GM12865 (cell line): ENCODE results near the gene CCR6.

ENCODE experiments used
- DNase-seq: peaks from one replicate; pipeline ENCODE4 v3.0.0; 2010; ENCODE audit warnings: low read depth
- H3K4me3 ChIP-seq: 2 replicates; pipeline ENCODE4 v1.5.1; 2011; ENCODE audit warnings: mild to moderate bottlenecking, low read depth, low read length, control low read depth
- CTCF ChIP-seq: IDR thresholded peaks from 2 replicates; pipeline ENCODE4 v1.5.1; 2011; ENCODE audit warnings: low read length, control low read depth, low read depth, inconsistent platforms; ENCODE audit not compliant: insufficient read depth; ENCODE audit errors: missing control alignments

CCR6 gene

GRCh38 chr6:167098825-167099225 lies 24.1 kb upstream of the CCR6 start:
- peak; percentile 59 for DNase-seq
- no peak for TF ChIP-seq CTCF
- H3K4me3 ChIP-seq: no peak overlapping the region

DNA sequence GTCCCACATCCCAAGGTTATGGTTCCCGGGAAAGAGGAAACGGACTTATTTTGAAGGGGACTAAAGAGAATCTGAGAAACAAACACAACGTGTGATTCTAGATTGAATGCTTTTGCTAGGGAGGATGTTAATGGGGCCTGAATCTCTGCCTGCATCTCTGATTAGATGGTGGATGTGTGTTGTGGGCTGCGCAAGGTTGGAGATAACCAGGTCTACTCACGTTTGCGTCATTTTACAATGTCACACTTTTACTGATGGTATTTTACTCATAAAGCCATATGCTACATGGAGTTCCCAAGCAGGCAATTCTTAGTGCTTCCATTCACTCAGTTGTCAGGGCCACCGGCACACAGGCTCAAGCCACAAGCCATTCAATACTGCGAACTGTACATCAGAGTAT lies 23.2 kb upstream of the CCR6 start:
- no peak for DNase-seq
- no peak for TF ChIP-seq CTCF
- no peak overlapping the region for H3K4me3 ChIP-seq

DNA sequence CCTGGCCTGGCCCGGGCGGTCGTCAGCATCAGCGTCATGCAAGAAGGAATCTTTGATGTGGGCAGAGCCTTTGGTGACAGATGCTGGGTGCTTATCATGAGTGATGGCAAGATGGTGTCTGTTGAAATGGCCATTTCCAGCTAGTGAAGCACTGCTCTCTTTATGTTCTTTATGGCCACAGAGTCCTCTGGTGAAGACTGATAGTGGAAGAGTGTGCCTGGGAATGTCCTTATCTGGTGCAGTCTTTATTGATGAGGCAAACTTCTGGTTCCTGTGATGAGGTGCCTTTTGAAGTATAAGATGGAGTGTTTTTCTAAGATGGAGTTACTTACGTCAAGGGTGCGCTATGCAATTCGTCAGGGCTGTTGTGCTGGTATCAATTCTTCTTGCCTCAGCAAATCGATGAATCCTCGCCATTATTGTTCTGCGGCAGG lies 22.6 kb upstream of the CCR6 start:
- no peak overlapping the region for H3K4me3 ChIP-seq
- DNase-seq: no peak
- TF ChIP-seq CTCF: no peak

GRCh38 chr6:167102318-167102717 lies 20.6 kb upstream of the CCR6 start:
- H3K4me3 ChIP-seq: no peak overlapping the region
- no peak for DNase-seq
- TF ChIP-seq CTCF: no peak

- no peak overlapping the region for H3K4me3 ChIP-seq
- no peak for TF ChIP-seq CTCF
- peak; percentile 81 for DNase-seq
These were observed 19.6 kb upstream of the CCR6 start for GRCh38 chr6:167103041-167103891.

DNA sequence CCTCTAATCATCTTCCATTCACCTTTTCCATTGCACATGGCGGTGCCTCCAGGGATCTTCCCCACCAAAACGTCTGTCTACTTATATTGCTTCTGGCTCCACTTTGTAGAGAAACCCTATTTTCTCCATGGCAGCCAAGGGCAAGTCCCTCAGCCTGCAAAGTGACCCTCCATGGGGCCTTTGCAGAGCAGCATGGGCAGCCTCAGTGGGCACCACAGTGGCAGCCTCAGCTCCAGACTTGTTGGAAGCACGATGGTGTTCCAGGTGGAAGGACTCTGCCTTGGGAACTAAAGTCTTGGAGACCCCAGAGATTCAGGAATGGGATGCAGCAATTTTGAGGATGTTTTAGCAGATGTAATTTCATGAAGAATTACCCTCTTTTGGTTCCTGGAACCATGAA lies 18.5 kb upstream of the CCR6 start:
- DNase-seq: no peak
- no peak for TF ChIP-seq CTCF
- no peak overlapping the region for H3K4me3 ChIP-seq

GRCh38 chr6:167105060-167105459 lies 17.8 kb upstream of the CCR6 start:
- no peak overlapping the region for H3K4me3 ChIP-seq
- no peak for DNase-seq
- no peak for TF ChIP-seq CTCF
